Measurements from ENCODE around the gene GYPC.
"Not testable (repeated sequence)": the region's sequence is repeated elsewhere in the genome, so short reads cannot be mapped to it uniquely, and the experiment has no call there.

GYPC gene

GRCh38 chr2:126699716-126700581, 44.0 kb downstream of the GYPC start:
- no peak for DNase-seq (ENCODE audit: low read depth)

- no peak for DNase-seq (ENCODE audit: low read depth)
These were observed 44.7 kb downstream of the GYPC start for GRCh38 chr2:126700677-126701076.

GRCh38 chr2:126703311-126703710, 47.4 kb downstream of the GYPC start:
- DNase-seq (ENCODE audit: low read depth), result no peak

- DNase-seq (ENCODE audit: low read depth), result no peak
These were observed 48.6 kb downstream of the GYPC start for GRCh38 chr2:126704434-126705160.

GRCh38 chr2:126707191-126707590, 51.2 kb downstream of the GYPC start:
- no peak for DNase-seq (ENCODE audit: low read depth)

- no peak for DNase-seq (ENCODE audit: low read depth)
These were observed 52.0 kb downstream of the GYPC start for GRCh38 chr2:126707941-126708340.

- no peak for DNase-seq (ENCODE audit: low read depth)
These were observed 58.4 kb downstream of the GYPC start for GRCh38 chr2:126714191-126714965.

- DNase-seq (ENCODE audit: low read depth), result no peak
These were observed 59.2 kb downstream of the GYPC start for GRCh38 chr2:126715111-126715510.

- no peak for DNase-seq (ENCODE audit: low read depth)
These were observed 59.8 kb downstream of the GYPC start for GRCh38 chr2:126715576-126716406.

GRCh38 chr2:126717277-126717676, 61.3 kb downstream of the GYPC start:
- not testable (repeated sequence) for DNase-seq (ENCODE audit: low read depth)

- no peak for DNase-seq (ENCODE audit: low read depth)
These were observed 62.0 kb downstream of the GYPC start for GRCh38 chr2:126717928-126718327.

- DNase-seq (ENCODE audit: low read depth), result no peak
These were observed 63.4 kb downstream of the GYPC start for GRCh38 chr2:126719191-126719832.

GRCh38 chr2:126719833-126720351, 63.9 kb downstream of the GYPC start:
- DNase-seq (ENCODE audit: low read depth), result no peak

- no peak for DNase-seq (ENCODE audit: low read depth)
These were observed 64.7 kb downstream of the GYPC start for GRCh38 chr2:126720638-126721037.

GRCh38 chr2:126722081-126722480, 66.1 kb downstream of the GYPC start:
- no peak for DNase-seq (ENCODE audit: low read depth)

- DNase-seq (ENCODE audit: low read depth), result no peak
These were observed 66.6 kb downstream of the GYPC start for GRCh38 chr2:126722546-126722945.

- DNase-seq (ENCODE audit: low read depth), result no peak
These were observed 67.4 kb downstream of the GYPC start for GRCh38 chr2:126723281-126723815.

- DNase-seq (ENCODE audit: low read depth), result no peak
These were observed 69.6 kb downstream of the GYPC start for GRCh38 chr2:126725580-126725979.

- no peak for DNase-seq (ENCODE audit: low read depth)
These were observed 73.9 kb downstream of the GYPC start for GRCh38 chr2:126729896-126730295.

GRCh38 chr2:126730655-126731054, 74.7 kb downstream of the GYPC start:
- DNase-seq (ENCODE audit: low read depth), result no peak

- no peak for DNase-seq (ENCODE audit: low read depth)
These were observed 75.4 kb downstream of the GYPC start for GRCh38 chr2:126731353-126731752.

Data from HS-27A (cell line).